Glomerular endothelial cell (primary cell): ENCODE data around the gene EIF1AX. TPM values are rescaled to one million over a fixed set of nuclear protein-coding genes. Genes with fewer than 3 reads are reported as not detected.
"Not testable (repeated sequence)": the region's sequence is repeated elsewhere in the genome, so short reads cannot be mapped to it uniquely, and the experiment has no call there.

Experiments used
- DNase-seq: peaks from one replicate; pipeline ENCODE4 v3.0.0-alpha.2; 2011; ENCODE audit warnings: low read depth, low spot score; ENCODE audit errors: extremely low read depth
- total RNA-seq: library from RNA; depleted of rRNA; stranded (reverse); fragments of >200 nt; gene quantifications from 2 replicates; pipeline ENCODE4 v1.2.3, GENCODE V29; 2015

The EIF1AX gene
- total RNA-seq, 1 donor from 2014 or later: 44.7 TPM

- not testable (repeated sequence) for DNase-seq
These were observed 14.2 kb downstream of the EIF1AX start for GRCh38 chrX:20127440-20127839.

DNA sequence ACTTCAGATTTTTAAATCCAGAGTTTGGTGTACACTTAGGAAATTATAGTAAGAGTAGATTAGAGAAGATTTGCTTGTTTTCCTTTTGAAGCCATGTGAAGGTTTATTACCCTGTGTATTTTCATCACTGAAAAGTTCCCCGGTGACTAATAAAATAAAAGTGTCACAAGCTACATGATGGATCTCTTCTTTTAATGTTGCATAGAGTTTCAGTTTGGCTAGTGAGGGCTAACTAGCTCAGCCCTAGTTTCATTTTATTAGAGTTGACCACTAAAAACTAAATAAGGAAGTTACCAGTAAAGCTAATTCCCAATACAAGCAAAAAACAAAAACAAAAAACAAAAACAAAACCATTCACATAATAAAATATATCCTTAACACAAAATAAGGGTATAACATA lies 14.8 kb downstream of the EIF1AX start:
- not testable (repeated sequence) for DNase-seq

- no peak for DNase-seq
These were observed 16.7 kb downstream of the EIF1AX start for GRCh38 chrX:20124964-20125363.

GRCh38 chrX:20118065-20118824 lies 23.4 kb downstream of the EIF1AX start:
- DNase-seq: no peak

GRCh38 chrX:20116577-20117240 lies 24.9 kb downstream of the EIF1AX start, which contains the start of gene MAP7D2:
Gene MAP7D2 (minus strand): TSS chrX:20116907. CDS start chrX:20116879, 28 bp downstream.
- DNase-seq: no peak

- no peak for DNase-seq
These were observed 25.5 kb downstream of the EIF1AX start for GRCh38 chrX:20116087-20116576.

DNA sequence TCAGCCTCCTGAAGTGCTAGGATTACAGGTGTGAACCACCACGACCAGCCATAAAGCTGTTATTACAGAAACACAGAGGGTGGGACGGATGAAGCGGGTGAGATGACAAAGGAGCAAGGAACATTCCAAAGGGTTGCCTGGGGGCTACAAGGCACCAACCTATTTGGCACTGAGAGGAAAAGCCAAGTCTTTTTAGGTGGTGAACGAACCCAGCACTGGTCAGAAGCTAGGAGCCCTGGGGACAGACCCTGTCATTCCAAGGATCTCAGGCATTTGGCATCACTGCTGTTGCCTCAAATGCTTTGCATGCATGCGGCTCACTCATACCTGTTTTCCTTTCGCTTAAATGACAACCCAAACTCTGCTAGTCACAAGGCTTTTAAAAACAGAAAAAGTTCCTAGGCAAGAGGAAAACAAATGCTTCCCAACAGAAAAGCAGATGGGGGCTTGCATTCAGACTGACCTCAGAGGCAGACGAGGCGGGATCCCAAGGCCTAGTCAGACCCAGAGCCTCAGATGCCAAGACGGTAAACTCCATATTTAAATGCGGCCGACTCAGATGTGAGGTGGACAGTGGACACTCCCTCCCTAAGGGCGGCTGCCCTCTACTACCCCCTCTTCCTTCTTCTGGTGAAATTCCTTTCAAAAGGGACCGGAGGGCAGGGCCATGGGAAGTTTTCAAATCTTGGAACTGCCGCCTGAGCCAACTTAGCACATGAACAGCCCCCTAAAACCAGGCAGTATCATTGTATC lies 29.4 kb downstream of the EIF1AX start:
- DNase-seq: no peak

DNA sequence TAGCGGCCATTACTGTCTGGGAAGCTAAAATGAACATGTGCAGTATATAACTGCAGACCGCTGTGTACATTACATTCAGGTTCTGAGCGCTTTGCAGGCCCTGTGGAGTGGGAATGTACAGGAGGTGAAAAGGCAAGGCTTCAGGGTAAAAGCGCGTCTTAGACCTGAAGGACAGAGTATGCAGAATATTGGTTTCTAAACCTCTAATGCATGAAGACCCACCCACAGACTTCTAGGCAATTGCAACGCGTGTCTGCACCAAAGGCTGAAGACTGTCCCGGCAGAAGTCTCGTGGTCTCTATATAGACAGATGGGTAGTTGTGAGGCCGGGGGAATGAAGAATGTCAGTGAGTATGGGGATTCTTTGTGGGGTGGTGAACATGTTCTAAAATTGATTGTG lies 30.4 kb downstream of the EIF1AX start:
- no peak for DNase-seq

DNA sequence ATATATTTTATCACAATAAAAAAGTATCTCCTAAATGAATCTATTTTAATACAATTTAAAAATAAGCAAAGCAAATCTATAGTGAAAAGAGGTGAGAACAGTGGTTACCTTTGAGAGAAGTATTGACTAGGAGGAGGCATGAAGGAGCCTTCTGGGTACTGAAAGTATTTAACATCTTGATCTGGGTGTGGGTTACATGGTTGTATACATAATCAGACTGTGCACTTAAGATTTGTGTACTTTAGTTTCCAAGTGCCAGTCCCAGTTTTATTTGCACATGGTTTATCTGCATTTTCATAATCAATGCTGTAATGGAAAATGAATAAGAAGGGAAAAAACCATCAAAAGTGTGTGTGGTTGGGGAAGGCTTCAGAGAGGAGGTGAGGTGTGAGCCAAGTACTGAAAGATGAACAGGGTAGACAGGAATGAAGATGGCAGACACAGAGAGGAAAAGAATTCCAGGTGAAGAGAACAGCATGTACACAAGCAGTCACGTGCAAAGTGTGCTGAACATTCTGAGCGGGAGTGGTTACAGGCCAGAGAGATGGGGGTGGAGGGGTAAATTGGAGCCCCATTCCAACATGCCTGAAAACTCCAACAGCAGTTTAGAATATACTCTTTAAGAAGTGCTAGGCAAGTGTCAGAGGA lies 39.6 kb downstream of the EIF1AX start:
- DNase-seq: no peak

- DNase-seq: no peak
These were observed 50.1 kb downstream of the EIF1AX start for GRCh38 chrX:20091499-20091898.

GRCh38 chrX:20089845-20090244 lies 51.8 kb downstream of the EIF1AX start:
- no peak for DNase-seq

DNA sequence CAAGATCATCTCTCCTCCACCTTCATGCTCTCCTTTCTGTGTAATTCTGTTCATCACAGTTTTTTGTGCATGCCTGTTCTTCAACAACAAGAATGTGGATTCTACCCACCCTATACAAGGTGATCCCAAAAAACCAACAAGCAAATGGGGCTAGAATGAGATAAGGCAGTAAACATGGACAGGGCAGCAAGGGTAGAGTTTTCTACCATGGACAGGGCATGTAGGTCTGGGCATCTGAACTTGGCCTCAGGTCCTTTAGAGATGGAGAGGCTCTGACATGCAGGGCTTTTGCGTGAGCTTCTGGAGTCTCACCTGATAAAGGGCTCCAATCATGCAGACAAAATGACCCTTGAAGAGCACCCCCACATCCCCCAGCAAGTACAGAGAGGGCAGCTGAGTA lies 61.4 kb downstream of the EIF1AX start:
- no peak for DNase-seq

Other genes starting within 250 kb of the EIF1AX start
- gene BCLAF3, start 150.8 kb downstream of the EIF1AX start, total RNA-seq: 4.1 and 4.7 TPM in 2 replicates
- gene MAP7D2, start 24.9 kb downstream of the EIF1AX start, total RNA-seq: 0.58 TPM in 2 replicates
- 91.6 and 109 TPM in 2 replicates for gene RPS6KA3, start 125.1 kb upstream of the EIF1AX start, total RNA-seq